Skin of body (tissue), 2 donors: Measurements from ENCODE around the gene SEC62. TPM values are rescaled to one million over a fixed set of nuclear protein-coding genes. Genes with fewer than 3 reads are reported as not detected.
"Not testable (repeated sequence)": the region's sequence is repeated elsewhere in the genome, so short reads cannot be mapped to it uniquely, and the experiment has no call there.

Experiments
- DNase-seq: peaks from one replicate; lab custom pipeline; 2025; lab: John Stamatoyannopoulos, UW
- total RNA-seq: library from RNA; depleted of rRNA; stranded (reverse); fragments of >200 nt; gene quantifications from one replicate; pipeline ENCODE4 v1.2.3, GENCODE V29; 2014

Gene SEC62
- total RNA-seq, 1 donor from 2014 or later = 52.8 TPM

DNA sequence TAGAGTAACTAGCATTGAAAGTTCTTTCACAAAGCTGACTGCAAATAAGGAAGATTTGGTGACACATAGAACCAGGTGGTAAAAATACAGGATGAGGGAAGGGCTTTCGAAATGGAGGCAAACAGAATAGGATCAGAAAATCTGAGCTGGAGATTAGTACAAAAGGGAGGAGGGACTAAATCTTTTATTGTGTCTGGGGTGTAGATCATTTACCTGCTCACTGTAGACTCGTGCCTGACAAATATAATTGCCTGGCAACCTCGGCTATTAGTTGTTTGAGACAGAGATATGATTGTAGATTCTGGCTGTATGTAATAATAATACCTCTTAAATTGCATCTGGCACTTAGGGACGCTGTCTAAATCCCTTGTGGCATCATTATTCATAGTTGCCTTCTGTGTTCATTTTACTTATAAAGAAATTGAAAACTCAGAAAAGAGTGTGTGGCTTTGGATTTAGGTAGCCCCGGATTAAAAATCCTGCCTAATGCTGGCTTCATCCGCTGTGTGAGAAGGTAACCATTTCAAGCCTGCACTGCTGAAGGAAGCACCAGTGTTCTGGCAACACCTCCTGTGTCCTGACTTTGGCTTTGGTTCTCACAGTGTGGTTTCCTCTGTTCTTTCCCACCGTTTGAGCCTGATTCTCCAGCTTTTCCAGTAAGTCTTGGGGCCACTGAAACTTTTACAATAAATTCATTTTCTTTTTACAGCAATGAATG lies 46.2 kb downstream of the SEC62 start:
- DNase-seq = no peak

DNA sequence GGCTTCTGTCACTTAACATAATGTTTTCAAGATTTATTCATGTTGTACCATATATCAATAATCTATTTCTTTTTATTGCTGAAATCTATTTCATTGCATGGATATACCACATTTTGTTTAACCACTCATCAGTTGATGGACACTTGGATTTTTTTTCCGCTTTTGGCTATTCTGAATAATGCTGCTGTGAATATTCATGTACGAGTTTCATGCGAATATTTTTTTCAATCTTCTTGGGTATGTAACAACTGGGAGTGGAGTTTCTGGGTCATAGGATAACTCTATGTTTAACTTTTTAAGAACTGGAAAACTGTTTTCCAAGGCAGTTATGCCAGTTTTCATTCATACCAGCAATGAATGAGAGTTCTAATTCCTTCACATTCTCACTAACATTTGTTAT lies 49.5 kb downstream of the SEC62 start:
- DNase-seq = no peak

DNA sequence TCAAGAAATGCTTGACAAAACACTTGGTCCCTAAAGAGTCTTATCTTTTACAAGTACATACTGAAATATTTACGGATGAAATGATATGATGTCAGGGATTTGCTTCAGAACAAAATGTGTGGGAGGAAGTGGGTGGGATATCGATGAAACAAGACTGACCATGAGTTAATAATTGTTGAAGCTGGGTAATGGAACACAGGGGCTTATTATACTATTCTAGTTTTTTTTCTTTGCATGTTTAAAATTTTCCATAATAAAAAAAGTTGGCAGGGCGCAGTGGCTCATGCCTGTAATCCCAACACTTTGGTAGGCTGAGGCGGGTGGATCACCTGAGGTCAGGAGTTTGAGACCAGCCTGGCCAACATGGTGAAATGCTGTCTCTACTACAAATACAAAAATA lies 52.7 kb downstream of the SEC62 start:
- DNase-seq = not testable (repeated sequence)

DNA sequence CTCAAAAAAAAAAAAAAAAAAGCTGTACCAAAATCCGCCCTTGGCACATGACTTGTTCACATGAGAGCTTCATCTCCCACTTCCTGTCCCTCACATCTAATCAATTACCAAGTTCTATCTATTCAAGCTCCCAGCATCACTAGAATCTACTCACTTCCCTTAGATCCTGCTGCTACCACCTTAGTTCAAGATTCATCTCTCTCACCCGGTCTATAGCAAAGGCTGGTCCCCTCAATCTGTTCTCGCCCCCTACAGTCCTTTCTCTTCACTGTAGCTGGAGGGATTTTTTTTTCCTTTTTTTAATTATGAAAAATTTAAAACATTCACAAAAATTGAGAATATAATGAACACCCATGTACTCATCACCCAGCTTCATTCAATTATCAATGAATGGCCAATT lies 54.5 kb downstream of the SEC62 start:
- no peak for DNase-seq

DNA sequence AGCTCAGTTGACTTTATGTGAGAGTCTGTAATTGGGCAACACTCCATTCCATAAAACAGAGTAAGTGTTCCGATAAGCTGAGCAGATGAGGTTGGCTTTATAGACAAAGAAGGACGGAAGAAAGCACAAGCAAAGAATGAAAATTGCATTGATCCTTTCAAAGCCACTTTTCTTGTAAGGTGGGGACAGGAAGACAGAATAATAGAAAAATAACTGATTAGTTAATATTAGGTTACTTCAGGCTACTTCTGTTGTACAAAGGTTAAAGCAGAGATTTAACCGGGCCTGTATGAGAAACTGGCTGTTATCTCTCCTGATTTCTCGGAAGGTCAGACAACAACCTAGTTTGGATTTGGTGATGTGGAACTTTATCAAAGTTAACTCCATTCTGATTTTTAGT lies 55.7 kb downstream of the SEC62 start:
- DNase-seq = no peak

DNA sequence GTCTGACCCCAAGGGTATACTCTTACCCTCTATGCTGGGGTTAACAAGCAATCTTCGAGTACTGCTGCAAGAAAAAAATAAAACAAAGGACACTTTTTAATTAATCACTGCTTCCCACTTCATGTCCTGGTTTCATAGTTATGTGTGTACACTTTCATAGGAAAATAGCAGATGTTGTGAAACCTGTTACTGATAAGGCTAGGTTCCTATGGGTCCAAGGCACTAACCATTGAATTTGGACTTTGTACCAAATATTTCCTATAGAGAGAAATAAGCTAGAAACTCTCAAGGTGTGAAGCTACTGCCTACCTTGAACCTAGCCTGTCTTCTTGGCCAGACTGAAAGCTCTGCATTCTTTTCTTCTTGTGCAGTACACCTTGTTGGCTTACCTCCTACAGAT lies 56.6 kb downstream of the SEC62 start:
- DNase-seq = no peak

DNA sequence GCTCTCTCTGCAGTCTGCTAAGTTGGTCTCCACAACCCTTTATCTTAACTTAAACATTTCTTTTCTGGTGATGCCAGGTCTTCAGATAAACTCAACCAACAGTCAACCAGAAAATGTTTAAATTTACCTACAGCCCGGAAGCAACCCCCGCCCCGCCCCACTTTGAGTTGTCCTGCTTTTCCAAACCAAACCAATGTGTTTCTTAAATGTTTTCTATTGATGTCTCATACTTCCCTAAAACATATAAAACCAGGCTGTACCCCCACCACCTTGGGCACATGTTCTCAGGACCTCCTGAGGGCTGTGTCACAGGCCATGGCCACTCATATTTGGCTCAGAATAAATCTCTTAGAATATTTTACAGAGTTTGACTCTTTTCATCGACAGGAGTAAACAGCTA lies 58.0 kb downstream of the SEC62 start:
- DNase-seq = no peak

DNA sequence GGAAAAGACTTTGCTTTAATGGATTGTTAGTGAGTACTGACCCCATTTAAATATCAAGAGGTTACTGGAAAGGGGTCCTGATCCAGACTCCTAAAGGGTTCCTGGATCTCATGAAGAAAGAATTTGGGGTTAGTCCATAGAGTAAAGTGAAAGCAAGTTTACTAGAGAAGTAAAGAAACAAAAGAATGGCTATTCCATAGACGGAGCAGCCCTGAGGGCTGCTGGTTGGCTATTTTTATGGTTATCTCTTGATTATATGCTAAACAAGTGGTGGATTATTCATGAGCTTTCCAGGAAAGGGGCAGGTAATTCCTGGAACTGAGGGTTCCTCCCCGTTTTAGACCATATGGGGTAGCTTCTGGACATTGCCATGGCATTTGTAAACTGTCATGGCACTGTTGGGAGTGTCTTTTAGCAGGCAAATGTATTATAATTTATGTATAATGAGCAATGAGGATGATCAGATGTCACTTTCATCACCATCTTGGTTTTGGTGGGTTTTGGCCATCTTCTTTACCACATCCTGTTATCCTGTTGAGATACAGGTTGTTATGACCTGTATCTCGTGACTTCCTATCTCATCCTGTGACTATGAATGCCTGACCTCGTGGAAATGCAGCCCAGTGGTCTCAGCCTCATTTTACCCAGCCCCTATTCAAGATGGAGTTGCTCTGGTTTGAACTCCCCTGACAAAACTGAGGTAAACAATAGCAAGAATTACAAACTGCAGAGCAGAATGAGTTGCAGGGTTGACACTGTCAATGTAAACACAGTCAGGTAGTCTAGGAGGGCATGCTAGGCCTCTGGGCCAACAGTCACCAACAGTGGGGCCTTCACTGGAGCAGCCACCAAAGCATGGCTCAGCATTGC lies 60.9 kb downstream of the SEC62 start:
- no peak for DNase-seq

DNA sequence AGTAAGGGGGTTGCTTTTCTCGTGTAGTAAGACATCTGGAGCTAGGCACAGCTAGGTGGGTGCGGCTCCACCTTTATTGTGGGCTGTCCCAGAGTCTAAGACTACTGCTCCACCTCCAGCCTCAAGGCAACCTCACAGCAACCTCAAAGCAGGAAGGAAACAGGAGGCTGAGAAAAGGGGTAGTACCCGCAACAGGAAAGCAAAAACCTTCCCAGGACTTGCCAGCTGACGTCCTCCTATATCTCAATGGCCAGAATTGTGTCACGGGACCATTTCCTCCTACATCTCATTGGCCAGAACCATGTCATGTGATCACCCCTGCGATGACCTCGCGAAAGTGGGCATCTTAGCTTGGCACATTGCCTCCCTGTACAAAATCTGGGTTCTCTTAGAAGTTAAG lies 66.9 kb downstream of the SEC62 start:
- DNase-seq = no peak

DNA sequence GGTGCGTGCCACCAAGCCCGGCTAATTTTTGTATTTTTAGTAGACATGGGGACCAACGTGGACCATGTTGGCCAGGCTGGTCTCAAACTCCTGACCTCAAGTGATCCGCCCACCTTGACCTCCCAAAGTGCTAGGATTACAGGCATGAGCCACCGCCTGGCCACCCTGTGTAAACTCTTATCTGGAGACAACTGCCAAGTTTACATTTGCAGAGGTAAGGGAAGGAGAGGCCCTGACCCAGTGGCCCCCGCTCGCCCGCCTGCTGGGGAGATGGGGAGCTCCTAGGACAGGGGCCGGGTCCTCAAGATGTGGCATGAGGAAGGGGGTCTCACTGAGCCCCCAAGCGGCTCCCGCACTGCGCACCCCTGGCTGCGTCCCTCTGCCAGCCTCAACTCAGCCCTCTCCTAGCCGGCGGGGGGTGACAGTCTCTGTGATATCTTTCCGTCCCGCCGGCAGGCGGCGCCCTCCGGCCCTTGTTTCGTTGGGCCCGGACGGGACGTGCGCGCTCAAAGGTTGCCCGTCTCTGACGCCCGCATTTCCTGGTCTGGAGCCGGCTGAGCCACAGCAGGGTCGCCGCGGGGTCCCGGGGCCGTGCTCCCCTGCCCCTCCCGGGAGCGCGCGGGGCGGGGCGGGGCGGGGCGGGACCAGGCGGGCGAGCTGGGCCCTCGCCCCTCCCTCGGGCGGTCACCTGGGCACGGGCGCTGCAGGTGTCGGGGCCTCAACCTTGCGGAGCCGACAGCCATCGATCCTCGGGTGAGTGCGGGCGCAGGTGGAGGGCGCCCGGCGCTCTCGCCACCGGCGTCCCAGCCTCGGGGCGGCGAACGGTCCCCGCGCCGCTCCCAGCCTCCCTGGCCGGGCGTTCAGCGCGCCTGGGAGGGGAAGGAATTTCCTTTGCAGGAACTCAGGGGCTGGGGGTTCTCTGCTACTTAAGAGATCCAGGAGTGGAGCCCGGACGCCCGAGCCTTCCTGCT lies 71.1 kb downstream of the SEC62 start, which contains the start of gene GPR160:
Gene GPR160, plus strand, starts transcription at position 533 of the 971 bp plus-strand sequence. CDS start 45,978 bp downstream, outside the sequence.
- no peak for DNase-seq

DNA sequence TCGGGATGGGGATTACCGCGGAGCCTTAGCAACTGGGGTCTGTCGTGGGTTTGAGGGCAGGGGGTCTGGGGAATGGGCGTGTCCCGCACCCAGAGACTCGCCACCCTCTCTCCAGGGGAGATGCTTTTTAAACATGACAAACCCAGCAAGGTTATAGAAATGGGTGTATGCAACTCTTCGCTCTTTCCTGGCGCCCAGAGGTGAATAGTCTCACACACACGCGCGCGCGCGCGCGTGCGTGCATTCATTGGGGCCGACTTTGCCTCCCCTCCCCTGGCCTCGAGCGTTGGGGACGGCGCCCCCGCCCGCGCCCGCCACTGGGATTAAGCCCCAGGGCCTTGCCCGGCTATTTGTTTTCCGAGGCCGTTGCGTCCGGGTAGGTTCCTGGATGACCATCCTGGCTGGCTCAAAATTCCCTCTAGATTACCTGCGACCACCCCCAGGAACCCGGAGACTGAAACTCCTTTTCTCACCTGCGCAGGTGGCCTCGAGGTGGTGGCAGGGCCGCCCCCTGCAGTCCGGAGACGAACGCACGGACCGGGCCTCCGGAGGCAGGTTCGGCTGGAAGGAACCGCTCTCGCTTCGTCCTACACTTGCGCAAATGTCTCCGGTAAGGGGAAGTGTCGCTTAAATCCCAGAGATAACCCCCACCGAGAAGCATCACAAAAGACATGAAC lies 72.0 kb downstream of the SEC62 start:
- no peak for DNase-seq

DNA sequence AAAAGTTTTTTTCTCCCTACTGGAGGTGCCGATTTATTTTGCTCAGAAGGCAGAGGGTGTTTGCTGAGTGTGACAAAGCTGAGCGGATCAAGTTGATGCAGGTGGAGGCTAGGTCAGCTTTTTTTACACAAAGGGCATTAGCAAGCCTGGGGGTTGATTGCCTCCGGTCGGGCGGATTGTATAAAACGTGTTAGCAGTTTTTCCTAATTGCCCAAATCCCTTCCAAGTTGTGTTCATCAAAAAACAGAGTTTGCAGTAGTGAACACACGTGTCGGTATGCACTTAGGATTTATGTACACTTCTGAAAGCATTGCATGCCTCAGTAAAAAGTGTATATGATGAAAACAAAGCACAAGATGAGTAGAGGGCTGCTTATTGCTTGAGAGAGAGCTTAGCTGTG lies 73.8 kb downstream of the SEC62 start:
- no peak for DNase-seq

DNA sequence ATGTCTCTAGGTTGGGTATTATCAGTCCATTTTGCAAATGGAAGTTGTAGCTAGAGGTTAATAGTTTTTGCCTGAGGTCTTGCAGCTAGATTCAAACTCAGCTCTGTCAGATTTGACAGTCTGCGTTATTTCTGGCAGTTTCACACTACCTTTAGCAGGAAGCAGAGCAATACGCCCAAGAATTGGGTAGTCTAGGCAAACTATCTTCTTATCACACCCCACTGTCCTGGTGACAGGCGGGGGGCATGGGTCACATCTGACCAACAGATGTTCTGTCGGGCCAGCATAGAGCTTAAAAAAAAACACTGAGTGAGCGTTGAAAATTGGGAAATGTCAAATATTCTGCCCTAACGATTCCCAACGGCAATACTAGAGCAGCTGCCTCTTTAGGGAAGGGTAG lies 76.9 kb downstream of the SEC62 start:
- no peak for DNase-seq

DNA sequence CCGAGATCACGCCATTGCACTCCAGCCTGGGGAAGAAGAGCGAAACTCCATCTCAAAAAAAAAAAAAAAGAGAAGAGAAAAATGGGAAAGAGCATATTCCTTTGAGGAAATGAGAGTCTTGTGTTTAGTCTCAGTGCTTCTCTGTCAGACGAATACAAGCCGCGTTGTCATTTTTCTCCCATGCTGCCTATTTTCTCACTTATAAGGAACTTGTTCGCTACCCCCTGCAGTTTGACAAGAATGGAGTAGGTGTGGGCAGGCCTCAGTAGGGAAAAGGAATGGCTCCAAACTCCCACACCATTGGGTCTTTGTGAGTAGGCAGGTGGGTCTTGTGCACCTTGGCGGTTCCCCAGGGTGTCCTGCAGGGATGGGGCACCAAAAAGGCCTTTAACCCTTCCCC lies 77.7 kb downstream of the SEC62 start:
- DNase-seq = no peak

DNA sequence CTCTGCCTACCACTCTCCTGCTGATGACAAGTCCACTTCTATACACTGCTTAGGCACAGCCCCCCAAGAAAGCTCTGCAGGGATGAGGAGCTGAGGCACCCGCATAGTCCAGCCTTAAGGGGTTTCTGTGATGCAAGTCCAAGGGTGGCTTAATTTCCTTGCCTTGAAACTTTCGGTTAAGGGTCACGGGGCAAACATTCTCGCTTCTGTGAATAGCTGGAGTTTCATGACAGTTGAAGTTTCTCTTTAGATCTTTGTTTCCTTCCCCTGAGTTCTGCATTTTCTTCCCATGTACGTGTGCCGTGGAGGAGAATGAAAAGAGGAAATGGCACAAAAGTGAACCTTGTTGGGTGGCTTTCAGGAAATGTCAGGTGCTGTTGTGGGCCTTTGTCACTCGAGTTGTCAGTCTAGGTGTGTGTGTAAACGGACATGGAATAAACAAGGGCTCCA lies 78.2 kb downstream of the SEC62 start:
- no peak for DNase-seq

DNA sequence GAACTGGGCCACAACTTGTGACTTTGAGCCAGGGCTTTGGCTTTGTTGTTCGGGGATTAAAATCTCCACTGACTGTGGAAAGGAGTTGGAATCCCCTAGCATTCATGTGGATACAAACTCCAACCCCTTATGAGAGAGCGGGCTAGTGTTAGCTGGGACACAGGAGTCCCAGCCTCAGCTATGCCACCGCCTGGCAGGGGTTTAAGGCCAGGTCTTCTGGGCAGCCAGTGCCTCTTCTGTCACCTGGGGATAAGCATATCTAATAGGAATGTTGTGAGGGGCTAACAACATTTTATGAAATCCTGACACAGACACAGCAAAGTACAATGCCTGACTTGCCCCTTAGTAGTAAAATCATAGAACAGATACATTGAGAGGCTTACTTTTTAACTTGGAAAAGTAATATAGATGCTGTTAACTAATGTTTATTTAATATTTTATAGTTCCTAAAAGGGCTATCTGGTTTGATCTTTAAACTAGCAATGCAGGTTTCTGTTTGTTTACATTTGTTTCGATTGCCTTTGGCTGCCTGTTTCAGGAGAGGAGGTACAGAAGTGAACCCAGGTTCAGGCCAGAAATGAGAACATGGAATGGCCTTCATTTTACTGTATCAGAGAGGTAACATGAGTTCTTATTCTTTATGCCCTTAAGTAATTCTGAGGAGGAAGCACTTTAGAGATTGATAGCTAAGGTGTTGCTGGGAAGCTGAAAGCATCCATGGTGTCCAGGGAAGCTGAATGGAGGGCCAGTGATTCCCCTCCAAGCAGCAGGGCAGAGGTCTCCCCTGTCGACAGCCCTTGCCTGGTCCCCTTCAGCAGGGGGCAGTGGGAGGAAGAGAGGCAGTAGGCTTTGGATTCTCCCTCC lies 79.9 kb downstream of the SEC62 start:
- DNase-seq = no peak

DNA sequence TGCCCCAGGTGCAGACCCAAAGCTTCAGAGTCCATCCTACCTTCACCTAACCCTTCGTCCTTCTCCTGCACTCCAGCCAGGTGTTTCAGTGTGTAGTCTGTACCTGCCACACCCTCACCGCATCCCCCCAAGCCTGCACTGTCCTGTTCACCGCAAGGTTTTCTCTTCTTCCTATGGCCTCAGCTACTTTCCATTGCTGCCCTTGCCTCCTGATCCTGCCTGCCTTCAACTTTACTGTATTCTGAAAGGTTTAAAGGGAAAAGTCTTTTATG lies 80.5 kb downstream of the SEC62 start:
- DNase-seq = no peak
